AG08395 (cell line): Measurements from ENCODE around the gene PRKAG1.

Experiments used
- DNase-seq: peaks from one replicate; pipeline ENCODE4 v3.0.0; 2012; ENCODE audit warnings: mixed read lengths, low spot score

The PRKAG1 gene

GRCh38 chr12:48981757-48982157, 36.8 kb downstream of the PRKAG1 start:
- no peak for DNase-seq

DNA sequence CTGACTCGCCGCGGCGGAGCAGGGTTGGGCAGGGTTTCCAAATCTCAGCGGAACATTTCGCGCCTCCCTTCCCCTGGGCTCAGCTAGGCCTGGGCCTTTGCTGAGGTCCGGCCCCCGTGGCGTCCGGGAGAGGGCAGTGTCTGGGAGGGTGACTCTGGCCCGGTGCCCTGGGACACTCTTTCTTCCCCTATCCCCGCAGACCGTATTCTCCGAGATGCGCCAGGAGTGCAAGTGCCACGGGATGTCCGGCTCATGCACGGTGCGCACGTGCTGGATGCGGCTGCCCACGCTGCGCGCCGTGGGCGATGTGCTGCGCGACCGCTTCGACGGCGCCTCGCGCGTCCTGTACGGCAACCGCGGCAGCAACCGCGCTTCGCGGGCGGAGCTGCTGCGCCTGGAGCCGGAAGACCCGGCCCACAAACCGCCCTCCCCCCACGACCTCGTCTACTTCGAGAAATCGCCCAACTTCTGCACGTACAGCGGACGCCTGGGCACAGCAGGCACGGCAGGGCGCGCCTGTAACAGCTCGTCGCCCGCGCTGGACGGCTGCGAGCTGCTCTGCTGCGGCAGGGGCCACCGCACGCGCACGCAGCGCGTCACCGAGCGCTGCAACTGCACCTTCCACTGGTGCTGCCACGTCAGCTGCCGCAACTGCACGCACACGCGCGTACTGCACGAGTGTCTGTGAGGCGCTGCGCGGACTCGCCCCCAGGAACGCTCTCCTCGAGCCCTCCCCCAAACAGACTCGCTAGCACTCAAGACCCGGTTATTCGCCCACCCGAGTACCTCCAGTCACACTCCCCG, 37.4 kb downstream of the PRKAG1 start:
- DNase-seq, result no peak

- no peak for DNase-seq
These were observed 38.1 kb downstream of the PRKAG1 start for GRCh38 chr12:48980389-48980952.

DNA sequence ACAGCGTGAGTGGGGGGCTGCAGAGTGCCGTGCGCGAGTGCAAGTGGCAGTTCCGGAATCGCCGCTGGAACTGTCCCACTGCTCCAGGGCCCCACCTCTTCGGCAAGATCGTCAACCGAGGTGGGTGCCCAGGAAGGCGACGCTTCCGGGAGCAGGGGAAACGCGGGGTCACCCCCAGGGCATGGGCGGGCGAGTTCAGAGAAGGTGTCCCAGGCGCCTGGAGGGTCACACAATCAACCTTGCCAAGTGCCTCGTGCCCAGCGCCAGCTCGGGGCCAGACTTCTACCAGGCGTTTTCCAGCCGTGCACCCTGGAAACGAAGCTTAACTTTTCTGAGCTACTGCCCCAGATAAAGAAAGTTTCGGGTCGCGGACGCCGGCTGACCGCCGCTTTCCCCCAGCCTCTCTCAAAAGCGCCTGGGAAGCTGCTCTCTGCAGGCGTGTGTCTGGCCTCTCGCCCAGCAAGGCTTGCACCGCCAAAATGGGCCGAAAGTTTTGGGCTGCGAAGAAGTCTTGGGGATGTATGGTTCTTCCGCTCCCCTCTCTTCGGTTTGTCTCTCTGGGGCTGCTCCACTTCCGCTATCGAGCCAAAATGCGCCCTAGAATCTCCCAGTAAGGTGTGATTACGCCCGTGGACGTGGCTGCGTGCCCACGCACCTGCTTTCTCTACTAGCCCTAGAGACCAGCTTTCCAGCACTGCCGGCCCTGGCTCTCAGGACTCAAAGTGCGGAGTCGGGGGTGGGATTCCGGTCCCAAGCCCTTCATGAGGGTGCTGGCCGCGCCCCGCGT, 38.8 kb downstream of the PRKAG1 start:
- DNase-seq, result no peak

- DNase-seq, result no peak
These were observed 39.6 kb downstream of the PRKAG1 start for GRCh38 chr12:48978741-48979601.

DNA sequence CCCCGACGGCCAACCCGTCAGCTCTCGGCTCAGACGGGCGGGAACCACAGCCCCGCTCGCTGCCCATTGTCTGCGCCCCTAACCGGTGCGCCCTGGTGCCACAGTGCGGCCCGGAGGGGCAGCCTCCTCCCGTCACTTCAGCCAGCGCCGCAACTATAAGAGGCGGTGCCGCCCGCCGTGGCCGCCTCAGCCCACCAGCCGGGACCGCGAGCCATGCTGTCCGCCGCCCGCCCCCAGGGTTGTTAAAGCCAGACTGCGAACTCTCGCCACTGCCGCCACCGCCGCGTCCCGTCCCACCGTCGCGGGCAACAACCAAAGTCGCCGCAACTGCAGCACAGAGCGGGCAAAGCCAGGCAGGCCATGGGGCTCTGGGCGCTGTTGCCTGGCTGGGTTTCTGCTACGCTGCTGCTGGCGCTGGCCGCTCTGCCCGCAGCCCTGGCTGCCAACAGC, 40.3 kb downstream of the PRKAG1 start, which contains the start of gene WNT1:
WNT1 (plus strand) TSS at position 32 of the 450 bp plus-strand sequence; CDS start at position 361, 329 bp downstream.
- DNase-seq, result no peak

GRCh38 chr12:48977290-48978281, 41.0 kb downstream of the PRKAG1 start:
- peak; percentile 59 for DNase-seq

- no peak for DNase-seq
These were observed 44.5 kb downstream of the PRKAG1 start for GRCh38 chr12:48973941-48974673.

DNA sequence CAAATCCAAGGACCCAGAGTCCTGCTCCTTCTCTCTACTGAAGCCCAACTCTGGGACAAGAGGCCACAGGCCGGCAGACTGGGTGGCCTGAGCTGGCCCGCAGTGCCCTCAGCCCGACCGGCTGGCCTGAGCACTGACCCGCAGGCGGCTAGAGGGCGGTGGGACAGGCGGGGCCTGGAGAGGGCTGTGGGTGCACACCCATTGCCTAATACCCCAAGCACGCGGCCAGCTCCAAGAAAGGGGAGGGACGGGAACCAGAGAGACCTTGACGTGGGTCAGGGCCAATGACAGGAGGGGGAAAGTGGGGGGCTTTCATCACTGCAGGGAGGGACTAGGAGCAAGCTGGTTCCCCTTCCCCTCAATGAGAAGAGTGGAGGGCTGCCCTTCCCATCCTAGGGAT, 45.0 kb downstream of the PRKAG1 start:
- no peak for DNase-seq

DNA sequence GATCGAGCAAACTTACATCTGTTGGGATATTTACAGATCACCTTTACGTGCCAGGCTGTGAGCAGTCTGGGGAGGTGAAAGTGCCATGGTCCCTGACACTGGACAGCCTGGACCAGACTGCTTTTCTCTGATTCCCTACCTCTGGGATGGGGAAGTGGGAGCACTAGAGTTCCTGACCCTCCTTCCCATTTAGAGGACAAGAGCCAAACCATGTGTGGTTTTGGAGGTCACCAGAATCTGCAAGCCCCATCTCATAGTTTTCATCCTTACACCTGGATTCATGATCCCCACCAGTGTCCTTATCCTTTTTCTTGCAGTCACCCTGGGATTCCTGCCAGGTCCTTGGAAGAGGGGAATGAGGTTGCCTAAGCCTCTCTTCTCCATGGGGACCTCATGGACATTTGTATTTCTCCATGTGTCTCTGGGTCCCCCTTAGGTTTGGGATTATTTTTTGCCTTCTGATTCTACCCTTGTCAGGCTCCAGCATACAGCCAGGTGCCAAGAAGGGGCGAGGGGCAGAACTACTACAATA, 45.6 kb downstream of the PRKAG1 start:
- DNase-seq, result no peak

GRCh38 chr12:48972213-48972951, 46.2 kb downstream of the PRKAG1 start:
- DNase-seq, result peak; percentile 50

DNA sequence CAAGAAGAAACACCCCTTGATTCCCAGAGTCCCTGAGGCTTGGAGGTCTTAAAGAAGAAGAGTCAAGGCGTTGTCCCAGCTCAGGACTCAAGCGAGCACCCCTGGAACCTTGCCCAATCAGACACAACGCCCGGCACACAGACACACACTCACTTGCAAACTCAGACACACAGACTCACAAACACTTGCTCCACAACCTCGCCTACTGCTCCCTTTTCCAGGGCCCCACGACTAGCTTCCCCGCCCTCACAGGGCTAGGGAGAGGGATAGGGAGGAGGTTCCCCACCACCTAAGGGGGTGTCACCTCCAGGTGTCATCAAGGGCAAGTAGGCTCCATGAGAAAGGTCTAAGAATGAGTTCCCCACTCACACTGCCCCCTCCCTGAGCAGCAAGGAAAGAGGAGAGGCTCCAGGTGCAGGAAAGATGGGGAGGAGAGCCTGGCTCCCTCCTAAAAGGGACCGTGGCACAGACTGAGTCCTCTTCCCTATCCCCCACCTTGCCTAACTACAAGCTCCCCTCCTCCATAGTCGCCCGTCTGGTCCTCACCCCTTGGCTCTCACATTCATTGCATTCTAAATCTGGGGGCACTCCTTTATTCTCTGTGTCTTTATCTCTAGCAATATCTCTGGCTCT, 47.8 kb downstream of the PRKAG1 start:
- no peak for DNase-seq

GRCh38 chr12:48969833-48970701, 48.5 kb downstream of the PRKAG1 start:
- DNase-seq, result no peak

DNA sequence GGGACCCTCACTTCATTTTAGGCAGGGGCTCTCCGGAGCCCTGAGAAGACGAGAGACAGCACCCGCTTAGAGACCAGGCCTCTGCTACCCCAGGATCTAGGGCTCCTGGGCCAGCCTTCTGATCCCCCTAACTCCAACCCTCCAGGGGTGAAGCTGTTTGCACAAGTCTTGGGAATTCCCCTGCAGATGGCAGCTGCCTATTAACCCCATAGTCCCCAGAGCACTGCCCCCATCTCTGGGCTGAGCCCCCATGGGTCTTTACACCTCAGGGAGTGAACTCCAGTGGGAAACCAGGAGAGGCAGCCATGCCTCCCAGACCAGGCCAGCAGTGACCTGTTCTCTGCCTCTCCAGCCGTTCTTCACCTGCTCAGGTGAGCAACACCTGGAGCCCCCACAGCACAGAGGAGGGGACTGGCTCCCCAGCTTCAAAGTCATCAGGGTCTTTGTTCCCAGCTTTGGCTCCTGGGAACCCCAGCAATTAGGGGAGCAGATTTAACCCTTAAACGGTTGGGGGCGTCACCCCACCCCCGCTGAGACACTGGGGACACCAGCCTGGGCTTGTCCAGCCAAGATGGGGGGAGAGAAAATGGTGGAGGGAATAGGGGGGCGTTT, 49.3 kb downstream of the PRKAG1 start:
- no peak for DNase-seq

- DNase-seq, result no peak
These were observed 50.1 kb downstream of the PRKAG1 start for GRCh38 chr12:48968467-48968866.

GRCh38 chr12:48967991-48968390, 50.6 kb downstream of the PRKAG1 start:
- no peak for DNase-seq
